GM12878 (cell line): ENCODE results near the gene POMT1. TPM values are rescaled to one million over a fixed set of nuclear protein-coding genes. Genes with fewer than 3 reads are reported as not detected.

Experiments
- ATAC-seq: fragments of 200-7000 bp; cut with Tn5 transposase; 3 replicates; pipeline ENCODE4 v1.9.1; 2020; ENCODE audit warnings: mild to moderate bottlenecking, moderate library complexity
- BruUV-seq: library from RNA; stranded (reverse); fragments of 400-500 nt; replicated peaks from 2 replicates; lab custom pipeline; 2021; lab: Mats Ljungman, UMichigan
- CTCF ChIA-PET: fragments of 300-600 bp; sonication (Branson Sonifier 250); formaldehyde crosslinking; extraction: SDS; loops from one replicate; lab custom pipeline; 2021; ENCODE audit warnings: inconsistent platforms; lab: Yijun Ruan, JAX
- POLR2A ChIA-PET: fragments of 350-600 bp; formaldehyde crosslinking; extraction: SDS; loops from one replicate; lab custom pipeline; 2021; ENCODE audit warnings: inconsistent platforms; lab: Charles Lee
- RAD21 ChIA-PET: fragments of 300-600 bp; sonication (Branson Sonifier 250); formaldehyde crosslinking; loops from one replicate; lab custom pipeline; 2023; ENCODE audit warnings: antibody characterized with exemption; ENCODE audit not compliant: unreplicated experiment; lab: Charles Lee
- SMC1A ChIA-PET: fragments of 300-600 bp; sonication (Branson Sonifier 250); formaldehyde crosslinking; loops from one replicate; lab custom pipeline; 2023; ENCODE audit not compliant: unreplicated experiment, uncharacterized antibody; lab: Charles Lee
- DNase-seq: peaks from one replicate; pipeline ENCODE4 v3.0.0-alpha.2; 2011; ENCODE audit warnings: low read depth, low spot score
- FAIRE-seq: peaks from 3 replicates; lab custom pipeline; 2011; peaks lifted over from hg19 to GRCh38; lab: Jason Lieb, UNC
- H2AFZ ChIP-seq: 2 replicates; pipeline ENCODE4 v1.6.0; 2011; ENCODE audit warnings: low read depth, low read length, control low read depth; ENCODE audit not compliant: control insufficient read depth
- H3K27ac ChIP-seq: 2 replicates; pipeline ENCODE4 v1.5.1; 2011; ENCODE audit warnings: control low read depth; ENCODE audit not compliant: control insufficient read depth, insufficient read depth
- H3K27me3 ChIP-seq, 2 experiments: replicated peaks in 1 of 2; 2 replicates each; pipeline versions ENCODE4 v1.6.0 to v1.6.1; 2011; ENCODE audit warnings: low read length in 1 of 2; ENCODE audit not compliant: control insufficient read depth in 2 of 2, insufficient read depth in 2 of 2
- H3K36me3 ChIP-seq, 2 experiments: 2 replicates each; pipeline ENCODE4 v1.5.1; 2011; ENCODE audit warnings: low read length in 1 of 2; ENCODE audit not compliant: control insufficient read depth in 2 of 2, insufficient read depth in 2 of 2
- H3K4me1 ChIP-seq: 2 replicates; pipeline ENCODE4 v1.6.1; 2011; ENCODE audit warnings: mild to moderate bottlenecking, low read length, moderate library complexity, mixed read lengths; ENCODE audit not compliant: control insufficient read depth, insufficient read depth
- H3K4me2 ChIP-seq: 2 replicates; pipeline ENCODE4 v1.6.0; 2011; ENCODE audit warnings: control low read depth; ENCODE audit not compliant: control insufficient read depth, insufficient read depth
- H3K4me3 ChIP-seq: fragments of 200-600 bp; sonication (generic); 2 replicates; pipeline ENCODE4 v1.5.1; 2016
- H3K79me2 ChIP-seq: 2 replicates; pipeline ENCODE4 v1.6.0; 2011; ENCODE audit warnings: low read length; ENCODE audit not compliant: control insufficient read depth, insufficient read depth
- H3K9ac ChIP-seq: 2 replicates; pipeline ENCODE4 v1.8.0; 2011; ENCODE audit warnings: low read length, control low read depth, mixed read lengths; ENCODE audit not compliant: control insufficient read depth, insufficient read depth
- H3K9me3 ChIP-seq: replicated peaks from 3 replicates; pipeline ENCODE4 v1.5.1; 2011; ENCODE audit warnings: mild to moderate bottlenecking, low read length; ENCODE audit not compliant: control insufficient read depth, insufficient read depth
- H4K20me1 ChIP-seq: 2 replicates; pipeline ENCODE4 v1.6.0; 2011; ENCODE audit not compliant: control insufficient read depth, insufficient read depth
- CBFB ChIP-seq: IDR thresholded peaks from 2 replicates; pipeline ENCODE4 v1.6.1; 2016; ENCODE audit warnings: antibody characterized with exemption, low read depth
- GABPA ChIP-seq: IDR thresholded peaks from 2 replicates; pipeline ENCODE4 v1.6.1; 2014; ENCODE audit warnings: antibody characterized with exemption, low read depth, mild to moderate bottlenecking, inconsistent platforms
- IKZF1 ChIP-seq: fragments of 450-650 bp; conservative IDR thresholded peaks from 2 replicates; pipeline ENCODE4 v1.6.1; 2017; ENCODE audit warnings: antibody characterized with exemption, mild to moderate bottlenecking
- MXI1 ChIP-seq: fragments of 150-350 bp; IDR thresholded peaks from 2 replicates; pipeline ENCODE4 v1.6.1; 2011; ENCODE audit warnings: low read depth, mild to moderate bottlenecking, inconsistent platforms, low read length, improper control_type of control experiment
- NBN ChIP-seq: fragments of 450-650 bp; IDR thresholded peaks from 2 replicates; pipeline ENCODE4 v1.6.1; 2016
- NR2C1 ChIP-seq: fragments of 450-650 bp; IDR thresholded peaks from 2 replicates; pipeline ENCODE4 v1.6.1; 2017; ENCODE audit warnings: antibody characterized with exemption, mild to moderate bottlenecking, moderate library complexity
- ZBTB40 ChIP-seq: fragments of 450-650 bp; IDR thresholded peaks from 2 replicates; pipeline ENCODE4 v1.6.1; 2016; ENCODE audit warnings: mild to moderate bottlenecking, moderate library complexity, borderline replicate concordance
- WGBS: methylation state at CpG from one replicate; pipeline ENCODE4 v1.1.6; 2016; ENCODE audit warnings: low lambda C conversion rate; ENCODE audit not compliant: insufficient replicate concordance, insufficient coverage; ENCODE audit errors: missing lambda C conversion rate; 5-methylcytosine and 5-hydroxymethylcytosine counted together
- in situ Hi-C: fragments of 300-500 bp; cut with MboI; formaldehyde crosslinking; loops from 9 replicates; pipeline ENCODE4 v1.14.3; 2018; ENCODE audit warnings: mixed read lengths
- intact Hi-C: fragments of 100-400 bp; cut with micrococcal nuclease; formaldehyde crosslinking; loops from one replicate; pipeline ENCODE4 v1.14.2; 2022; ENCODE audit not compliant: unreplicated experiment
- polyA plus RNA-seq, 11 experiments: library from polyadenylated mRNA; depleted of rRNA in 4 of 11; unstranded in 6 of 11; stranded (reverse) in 5 of 11; fragments of >200 nt; fragmentation: Nextera tagmentation in 4 of 11; fragmentation: Illumina TruSeq in 1 of 11; extraction: Ambion mirVana in 4 of 11; extraction: Trizol in 1 of 11; gene quantifications; 1 replicate in 1 of 11; 2 replicates in 10 of 11; pipeline versions ENCODE4 v1.2.1 to v1.2.3, GENCODE V29; 2011 to 2016; ENCODE audit warnings: inconsistent platforms in 2 of 11, missing spikeins in 2 of 11, low read depth in 1 of 11
- total RNA-seq, 4 experiments: library from RNA; depleted of rRNA in 3 of 4; stranded (reverse); fragments of >200 nt in 3 of 4; fragmentation: Illumina TruSeq in 1 of 4; extraction: Trizol in 1 of 4; gene quantifications; 2 replicates each; pipeline versions ENCODE4 v1.2.1 to v1.2.3, GENCODE V29; 2013 to 2021
- TF ChIP-seq, protein P1 (sequence below): IDR thresholded peaks from 2 replicates; pipeline ENCODE4 v1.6.1; 2012; ENCODE audit warnings: mild to moderate bottlenecking, low read depth, low read length
- TF ChIP-seq, protein P2 (sequence below): fragments of 450-650 bp; formaldehyde crosslinking; IDR thresholded peaks from 2 replicates; pipeline ENCODE4 v1.5.0; 2022; ENCODE audit warnings: mild to moderate bottlenecking, missing genetic modification characterization

The POMT1 gene
- total and polyA plus RNA-seq, 10 of the 15 experiments (the other 5 are each of a cell fraction or from before 2014, with no cell fraction given) = 1.2 to 19.2 (median 12.6) TPM

- no peak for TF ChIP-seq NR2C1
- TF ChIP-seq GABPA = no peak
- TF ChIP-seq, all 136 proteins: peak for 0
Measured at GRCh38 chr9:131554087-131554842, 51.5 kb downstream of the POMT1 start (continued).

DNA sequence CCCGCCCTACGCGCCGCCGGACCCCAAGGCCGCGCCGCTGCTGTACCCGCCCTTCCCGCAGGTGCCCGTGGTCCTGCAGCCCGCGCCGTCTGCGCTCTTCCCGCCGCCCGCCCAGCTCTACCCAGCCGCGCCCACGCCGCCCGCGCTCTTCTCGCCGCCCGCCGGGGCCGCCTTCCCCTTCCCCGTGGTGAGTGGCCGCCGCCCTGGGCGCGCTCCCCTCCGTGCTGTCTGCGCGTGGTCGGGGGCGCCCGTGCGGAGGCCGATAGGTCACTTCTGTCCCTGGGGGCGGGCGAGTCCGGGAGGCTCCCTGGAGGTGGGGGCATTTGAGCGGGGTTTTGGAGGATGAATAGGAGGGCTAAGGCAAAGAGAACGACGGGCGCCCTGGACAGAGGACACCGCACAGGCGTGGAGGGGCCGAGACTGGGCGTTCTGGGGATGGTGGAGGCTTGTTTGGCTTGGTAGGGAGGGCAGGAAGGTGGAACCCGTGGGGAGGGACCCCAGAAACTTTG, 52.2 kb downstream of the POMT1 start:
- WGBS = 53% methylated on average over 37 of the region's 54 CpGs
- H3K9ac ChIP-seq = no peak overlapping the region
- no peak overlapping the region for H3K27ac ChIP-seq
- no peak for FAIRE-seq
- RAD21 ChIA-PET = no interaction called here
- no peaks in the 10 kb centered on the region for H3K36me3 ChIP-seq
- SMC1A ChIA-PET = no interaction called here
- H3K27me3 ChIP-seq = no peaks in the 10 kb centered on the region
- no peak overlapping the region for H2AFZ ChIP-seq
- CTCF ChIA-PET = no interaction called here
- no peaks in the 10 kb centered on the region for H3K4me1 ChIP-seq
- no peaks in the 10 kb centered on the region for H4K20me1 ChIP-seq
- intact Hi-C loops = no loop called here
- no peak overlapping the region for H3K4me3 ChIP-seq
- POLR2A ChIA-PET = interaction anchor here (0.6 kb wide), 1 partner anchor 1299 kb away, joined by 4 read pairs; no protein-coding TSS in a partner anchor
- no TSS peak for BruUV-seq
- no peaks in the 10 kb centered on the region for H3K79me2 ChIP-seq
- no peak for ATAC-seq
- H3K9me3 ChIP-seq = no peaks in the 10 kb centered on the region; the same call in 2 of the 3 replicates
- DNase-seq = no peak
- H3K4me2 ChIP-seq = no peak overlapping the region
- in situ Hi-C loops = no loop called here
- no peak for TF ChIP-seq MXI1
- no peak for TF ChIP-seq CBFB
- TF ChIP-seq, protein P1, sequence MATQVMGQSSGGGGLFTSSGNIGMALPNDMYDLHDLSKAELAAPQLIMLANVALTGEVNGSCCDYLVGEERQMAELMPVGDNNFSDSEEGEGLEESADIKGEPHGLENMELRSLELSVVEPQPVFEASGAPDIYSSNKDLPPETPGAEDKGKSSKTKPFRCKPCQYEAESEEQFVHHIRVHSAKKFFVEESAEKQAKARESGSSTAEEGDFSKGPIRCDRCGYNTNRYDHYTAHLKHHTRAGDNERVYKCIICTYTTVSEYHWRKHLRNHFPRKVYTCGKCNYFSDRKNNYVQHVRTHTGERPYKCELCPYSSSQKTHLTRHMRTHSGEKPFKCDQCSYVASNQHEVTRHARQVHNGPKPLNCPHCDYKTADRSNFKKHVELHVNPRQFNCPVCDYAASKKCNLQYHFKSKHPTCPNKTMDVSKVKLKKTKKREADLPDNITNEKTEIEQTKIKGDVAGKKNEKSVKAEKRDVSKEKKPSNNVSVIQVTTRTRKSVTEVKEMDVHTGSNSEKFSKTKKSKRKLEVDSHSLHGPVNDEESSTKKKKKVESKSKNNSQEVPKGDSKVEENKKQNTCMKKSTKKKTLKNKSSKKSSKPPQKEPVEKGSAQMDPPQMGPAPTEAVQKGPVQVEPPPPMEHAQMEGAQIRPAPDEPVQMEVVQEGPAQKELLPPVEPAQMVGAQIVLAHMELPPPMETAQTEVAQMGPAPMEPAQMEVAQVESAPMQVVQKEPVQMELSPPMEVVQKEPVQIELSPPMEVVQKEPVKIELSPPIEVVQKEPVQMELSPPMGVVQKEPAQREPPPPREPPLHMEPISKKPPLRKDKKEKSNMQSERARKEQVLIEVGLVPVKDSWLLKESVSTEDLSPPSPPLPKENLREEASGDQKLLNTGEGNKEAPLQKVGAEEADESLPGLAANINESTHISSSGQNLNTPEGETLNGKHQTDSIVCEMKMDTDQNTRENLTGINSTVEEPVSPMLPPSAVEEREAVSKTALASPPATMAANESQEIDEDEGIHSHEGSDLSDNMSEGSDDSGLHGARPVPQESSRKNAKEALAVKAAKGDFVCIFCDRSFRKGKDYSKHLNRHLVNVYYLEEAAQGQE = no peak
- TF ChIP-seq, protein P2, sequence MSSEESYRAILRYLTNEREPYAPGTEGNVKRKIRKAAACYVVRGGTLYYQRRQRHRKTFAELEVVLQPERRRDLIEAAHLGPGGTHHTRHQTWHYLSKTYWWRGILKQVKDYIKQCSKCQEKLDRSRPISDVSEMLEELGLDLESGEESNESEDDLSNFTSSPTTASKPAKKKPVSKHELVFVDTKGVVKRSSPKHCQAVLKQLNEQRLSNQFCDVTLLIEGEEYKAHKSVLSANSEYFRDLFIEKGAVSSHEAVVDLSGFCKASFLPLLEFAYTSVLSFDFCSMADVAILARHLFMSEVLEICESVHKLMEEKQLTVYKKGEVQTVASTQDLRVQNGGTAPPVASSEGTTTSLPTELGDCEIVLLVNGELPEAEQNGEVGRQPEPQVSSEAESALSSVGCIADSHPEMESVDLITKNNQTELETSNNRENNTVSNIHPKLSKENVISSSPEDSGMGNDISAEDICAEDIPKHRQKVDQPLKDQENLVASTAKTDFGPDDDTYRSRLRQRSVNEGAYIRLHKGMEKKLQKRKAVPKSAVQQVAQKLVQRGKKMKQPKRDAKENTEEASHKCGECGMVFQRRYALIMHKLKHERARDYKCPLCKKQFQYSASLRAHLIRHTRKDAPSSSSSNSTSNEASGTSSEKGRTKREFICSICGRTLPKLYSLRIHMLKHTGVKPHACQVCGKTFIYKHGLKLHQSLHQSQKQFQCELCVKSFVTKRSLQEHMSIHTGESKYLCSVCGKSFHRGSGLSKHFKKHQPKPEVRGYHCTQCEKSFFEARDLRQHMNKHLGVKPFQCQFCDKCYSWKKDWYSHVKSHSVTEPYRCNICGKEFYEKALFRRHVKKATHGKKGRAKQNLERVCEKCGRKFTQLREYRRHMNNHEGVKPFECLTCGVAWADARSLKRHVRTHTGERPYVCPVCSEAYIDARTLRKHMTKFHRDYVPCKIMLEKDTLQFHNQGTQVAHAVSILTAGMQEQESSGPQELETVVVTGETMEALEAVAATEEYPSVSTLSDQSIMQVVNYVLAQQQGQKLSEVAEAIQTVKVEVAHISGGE (CRISPR knock-in tag) = no peak
- no peak for TF ChIP-seq IKZF1
- TF ChIP-seq ZBTB40 = no peak
- no peak for TF ChIP-seq NBN
